Mucosa of rectum (tissue), 2 donors: ENCODE results near the gene C2orf80.

Experiments
- H3K27ac ChIP-seq, 2 donors: one replicate each; pipeline ENCODE4 v1.7.0; 2013; ENCODE audit warnings: inconsistent platforms in 2 of 2, low read depth in 2 of 2, low read length in 2 of 2
- H3K27me3 ChIP-seq, 2 donors: one replicate each; pipeline ENCODE4 v1.7.0; 2013; ENCODE audit warnings: low read length in 2 of 2; ENCODE audit not compliant: control insufficient read depth in 2 of 2, insufficient read depth in 2 of 2
- H3K36me3 ChIP-seq, 2 donors: one replicate each; pipeline ENCODE4 v1.7.0; 2013; ENCODE audit warnings: low read length in 2 of 2; ENCODE audit not compliant: control insufficient read depth in 2 of 2, insufficient read depth in 2 of 2
- H3K4me1 ChIP-seq, 2 donors: one replicate each; pipeline ENCODE4 v1.7.0; 2013; ENCODE audit warnings: low read length in 2 of 2, mild to moderate bottlenecking in 1 of 2; ENCODE audit not compliant: control insufficient read depth in 2 of 2, insufficient read depth in 2 of 2
- H3K4me3 ChIP-seq, 2 donors: one replicate each; pipeline ENCODE4 v1.7.0; 2013; ENCODE audit warnings: low read length in 2 of 2
- H3K9ac ChIP-seq, 2 donors: one replicate each; pipeline ENCODE4 v1.7.0; 2013; ENCODE audit warnings: low read length in 2 of 2, low read depth in 1 of 2, mild to moderate bottlenecking in 1 of 2
- H3K9me3 ChIP-seq, 2 donors: one replicate each; pipeline ENCODE4 v1.7.0; 2013; ENCODE audit warnings: low read length in 2 of 2; ENCODE audit not compliant: control insufficient read depth in 2 of 2
- donor health status: healthy.
- donor health status: Normal muscosa, but diverticular disease.

C2orf80 gene

GRCh38 chr2:208182835-208183234, 7.0 kb downstream of the C2orf80 start:
- H3K27ac ChIP-seq, result no peak overlapping the region
- no peak overlapping the region for H3K9ac ChIP-seq
- no peaks in the 10 kb centered on the region for H3K36me3 ChIP-seq
- no peaks in the 10 kb centered on the region for H3K4me1 ChIP-seq
- H3K27me3 ChIP-seq, result no peaks in the 10 kb centered on the region
- no peaks in the 10 kb centered on the region for H3K9me3 ChIP-seq
- H3K4me3 ChIP-seq, result no peak overlapping the region

- H3K27ac ChIP-seq, result no peak overlapping the region
- no peaks in the 10 kb centered on the region for H3K9me3 ChIP-seq
- H3K27me3 ChIP-seq, result no peaks in the 10 kb centered on the region
- H3K4me1 ChIP-seq, result no peaks in the 10 kb centered on the region
- no peak overlapping the region for H3K9ac ChIP-seq
- H3K4me3 ChIP-seq, result no peak overlapping the region
- H3K36me3 ChIP-seq, result no peaks in the 10 kb centered on the region
Measured at GRCh38 chr2:208179028-208179609, 10.7 kb downstream of the C2orf80 start.

GRCh38 chr2:208175840-208176153, 14.0 kb downstream of the C2orf80 start:
- H3K9me3 ChIP-seq, result no peaks in the 10 kb centered on the region
- no peaks in the 10 kb centered on the region for H3K36me3 ChIP-seq
- H3K9ac ChIP-seq, result no peak overlapping the region
- H3K27ac ChIP-seq, result no peak overlapping the region
- no peaks in the 10 kb centered on the region for H3K27me3 ChIP-seq
- H3K4me1 ChIP-seq, result no peaks in the 10 kb centered on the region
- no peak overlapping the region for H3K4me3 ChIP-seq

GRCh38 chr2:208175069-208175839, 14.6 kb downstream of the C2orf80 start:
- no peaks in the 10 kb centered on the region for H3K9me3 ChIP-seq
- H3K36me3 ChIP-seq, result no peaks in the 10 kb centered on the region
- no peaks in the 10 kb centered on the region for H3K4me1 ChIP-seq
- H3K27me3 ChIP-seq, result no peaks in the 10 kb centered on the region
- H3K4me3 ChIP-seq, result no peak overlapping the region
- H3K27ac ChIP-seq, result no peak overlapping the region
- no peak overlapping the region for H3K9ac ChIP-seq

GRCh38 chr2:208174144-208174543, 15.7 kb downstream of the C2orf80 start:
- Histone ChIP-seq H3K27ac (no peak overlapping the region), H3K4me3 (no peak overlapping the region), H3K4me1 (no peaks in the 10 kb centered on the region), H3K36me3 (no peaks in the 10 kb centered on the region), H3K27me3 (no peaks in the 10 kb centered on the region), H3K9ac (no peak overlapping the region), H3K9me3 (no peaks in the 10 kb centered on the region)

GRCh38 chr2:208172125-208172524, 17.7 kb downstream of the C2orf80 start:
- no peaks in the 10 kb centered on the region for H3K27me3 ChIP-seq
- no peaks in the 10 kb centered on the region for H3K9me3 ChIP-seq
- no peak overlapping the region for H3K4me3 ChIP-seq
- no peaks in the 10 kb centered on the region for H3K4me1 ChIP-seq
- no peaks in the 10 kb centered on the region for H3K36me3 ChIP-seq
- H3K27ac ChIP-seq, result no peak overlapping the region
- H3K9ac ChIP-seq, result no peak overlapping the region

GRCh38 chr2:208164951-208165755, 24.7 kb downstream of the C2orf80 start:
- Histone ChIP-seq H3K27ac (no peak overlapping the region), H3K27me3 (no peaks in the 10 kb centered on the region), H3K9ac (no peak overlapping the region), H3K36me3 (no peaks in the 10 kb centered on the region), H3K4me1 (no peaks in the 10 kb centered on the region), H3K9me3 (no peaks in the 10 kb centered on the region), H3K4me3 (no peak overlapping the region)

GRCh38 chr2:208163489-208163888, 26.3 kb downstream of the C2orf80 start, which contains the start of gene CRYGA:
CRYGA (minus strand) TSS chr2:208163589; CDS start chr2:208163556, 33 bp downstream.
- Histone ChIP-seq H3K27ac (no peak within 1 kb of the TSS), H3K9ac (no peak within 1 kb of the TSS), H3K36me3 (no peaks in the 10 kb centered on the region), H3K9me3 (no peaks in the 10 kb centered on the region), H3K4me1 (no peaks in the 10 kb centered on the region), H3K27me3 (no peaks in the 10 kb centered on the region), H3K4me3 (no peak within 1 kb of the TSS)

- H3K9me3 ChIP-seq, result no peaks in the 10 kb centered on the region
- H3K27me3 ChIP-seq, result no peaks in the 10 kb centered on the region
- no peak overlapping the region for H3K27ac ChIP-seq
- no peaks in the 10 kb centered on the region for H3K4me1 ChIP-seq
- H3K4me3 ChIP-seq, result no peak overlapping the region
- H3K36me3 ChIP-seq, result no peaks in the 10 kb centered on the region
- no peak overlapping the region for H3K9ac ChIP-seq
Measured at GRCh38 chr2:208156439-208156838, 33.4 kb downstream of the C2orf80 start.

- Histone ChIP-seq H3K36me3 (no peaks in the 10 kb centered on the region), H3K27me3 (no peaks in the 10 kb centered on the region), H3K9me3 (no peaks in the 10 kb centered on the region), H3K9ac (no peak overlapping the region), H3K4me1 (no peaks in the 10 kb centered on the region), H3K27ac (no peak overlapping the region), H3K4me3 (no peak overlapping the region)
Measured at GRCh38 chr2:208153156-208153555, 36.7 kb downstream of the C2orf80 start.
